Adipose tissue (tissue), 3 donors: ENCODE results near the gene WDR81. TPM values are rescaled to one million over a fixed set of nuclear protein-coding genes. Genes with fewer than 3 reads are reported as not detected.
"Not testable (repeated sequence)": the region's sequence is repeated elsewhere in the genome, so short reads cannot be mapped to it uniquely, and the experiment has no call there.

Experiments used
- H3K27ac ChIP-seq: one replicate; pipeline ENCODE4 v1.5.1; 2013; ENCODE audit warnings: low read depth, low read length
- WGBS, 3 donors: extraction: QIAGEN DNeasy Blood & Tissue Kit; methylation state at CpG; one replicate each; pipeline ENCODE4 v1.1.7; 2013; 5-methylcytosine and 5-hydroxymethylcytosine counted together
- polyA plus RNA-seq, 3 donors: library from polyadenylated mRNA; stranded (reverse); fragments of 200-250 nt; gene quantifications; one replicate each; pipeline ENCODE4 v1.2.3, GENCODE V29; 2013
- donor health status: healthy with polysubstance abuse.
- donor health status: Bipolar disorder and iron deficiency.
- donor health status: healthy.

WDR81 gene
- polyA plus RNA-seq, 3 donors = 11.8 to 24.5 (median 24.0) TPM

DNA sequence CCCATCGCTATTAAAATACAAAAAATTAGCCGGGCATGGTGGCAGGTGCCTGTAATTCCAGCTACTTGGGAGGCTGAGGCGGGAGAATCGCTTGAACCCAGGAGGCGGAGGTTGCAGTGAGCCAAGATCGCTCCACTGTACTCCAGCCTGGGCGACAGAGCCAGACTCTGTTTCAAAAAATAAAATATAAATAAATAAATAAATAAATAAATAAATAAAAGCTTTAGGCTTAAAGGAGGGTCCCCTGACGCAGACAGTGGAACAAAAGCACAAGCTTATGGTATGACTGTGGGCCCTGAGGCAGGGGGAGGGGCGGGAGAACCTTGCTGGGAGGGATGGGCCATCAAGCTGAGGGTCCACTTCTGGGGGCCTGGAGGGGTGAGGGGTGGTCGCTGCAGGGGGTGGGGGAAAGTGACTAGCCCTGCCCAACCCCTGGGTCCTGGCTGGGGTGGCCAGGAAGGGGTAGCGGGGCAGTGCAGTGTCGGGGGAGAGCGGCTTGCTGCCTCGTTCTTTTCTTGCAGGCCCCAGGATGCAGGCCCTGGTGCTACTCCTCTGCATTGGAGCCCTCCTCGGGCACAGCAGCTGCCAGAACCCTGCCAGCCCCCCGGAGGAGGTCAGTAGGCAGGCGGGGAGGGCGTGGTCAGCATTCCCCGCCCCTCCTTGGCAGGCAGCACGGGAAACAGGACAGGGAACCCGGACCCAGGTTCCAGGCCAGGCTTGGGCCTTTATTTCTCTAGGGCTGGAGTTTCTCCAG is 42.1 kb downstream of the WDR81 start:
- 67 to 73% (median 70%) methylated on average over 21 of the region's 21 CpGs for WGBS, 3 donors
- no peak overlapping the region for H3K27ac ChIP-seq

- 85 to 92% (median 88%) methylated on average over 12 of the region's 12 CpGs for WGBS, 3 donors
- no peak overlapping the region for H3K27ac ChIP-seq
These were observed 42.9 kb downstream of the WDR81 start for GRCh38 chr17:1767358-1767757.

- 38 to 61% (median 57%) methylated on average over 21 of the region's 21 CpGs for WGBS, 3 donors
- H3K27ac ChIP-seq = no peak overlapping the region
These were observed 45.4 kb downstream of the WDR81 start for GRCh38 chr17:1769822-1770477.

DNA sequence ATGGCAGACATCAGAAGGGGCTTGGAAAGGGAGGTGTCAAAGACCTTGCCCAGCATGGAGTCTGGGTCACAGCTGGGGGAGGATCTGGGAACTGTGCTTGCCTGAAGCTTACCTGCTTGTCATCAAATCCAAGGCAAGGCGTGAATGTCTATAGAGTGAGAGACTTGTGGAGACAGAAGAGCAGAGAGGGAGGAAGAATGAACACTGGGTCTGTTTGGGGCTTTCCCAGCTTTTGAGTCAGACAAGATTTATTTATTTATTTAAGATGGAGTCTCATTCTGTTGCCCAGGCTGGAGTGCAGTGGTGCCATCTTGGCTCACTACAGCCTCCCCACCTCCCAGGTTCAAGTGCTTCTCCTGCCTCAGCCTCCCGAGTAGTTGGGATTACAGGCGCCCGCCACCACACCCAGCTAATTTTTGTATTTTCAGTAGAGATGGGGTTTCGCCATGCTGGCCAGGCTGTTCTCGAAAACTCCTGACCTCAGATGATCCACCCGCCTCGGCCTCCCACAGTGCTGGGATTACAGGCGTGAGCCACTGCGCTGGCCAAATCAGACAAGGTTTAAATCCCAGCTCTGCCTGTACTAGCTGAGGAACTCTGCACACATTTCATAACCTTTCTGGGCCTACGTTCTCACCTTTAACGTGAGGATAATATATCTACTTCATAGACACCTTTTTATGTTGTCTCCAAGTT is 48.6 kb downstream of the WDR81 start:
- WGBS, 3 donors = 64 to 70% (median 67%) methylated on average over 12 of the region's 12 CpGs
- not testable (repeated sequence) for H3K27ac ChIP-seq

DNA sequence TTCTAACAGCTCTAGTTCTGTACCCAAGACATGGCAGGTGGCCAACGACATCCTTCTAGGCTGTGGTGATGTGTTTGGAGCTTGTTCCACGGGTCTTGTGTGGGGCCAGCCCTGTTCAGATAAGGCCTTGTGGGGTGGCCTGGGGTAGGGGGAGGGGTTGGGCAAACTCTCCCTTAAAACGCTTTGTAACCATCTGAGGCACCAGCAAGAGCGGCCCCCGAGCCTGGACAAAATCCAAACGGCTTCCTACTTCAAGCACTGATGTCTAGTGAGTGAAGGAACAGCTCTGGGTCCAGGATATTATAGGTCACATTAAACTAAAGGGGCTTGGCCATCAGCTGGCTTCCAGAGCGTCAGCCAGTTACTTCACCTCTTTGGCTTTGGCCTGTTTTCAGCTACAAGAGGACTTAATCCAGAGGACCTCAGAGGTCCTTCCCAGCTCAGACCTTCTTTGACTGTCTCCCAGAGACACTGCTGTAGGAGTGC is 49.2 kb downstream of the WDR81 start:
- H3K27ac ChIP-seq = no peak overlapping the region
- WGBS, 3 donors = 32 to 49% (median 32%) methylated on average over 7 of the region's 7 CpGs

DNA sequence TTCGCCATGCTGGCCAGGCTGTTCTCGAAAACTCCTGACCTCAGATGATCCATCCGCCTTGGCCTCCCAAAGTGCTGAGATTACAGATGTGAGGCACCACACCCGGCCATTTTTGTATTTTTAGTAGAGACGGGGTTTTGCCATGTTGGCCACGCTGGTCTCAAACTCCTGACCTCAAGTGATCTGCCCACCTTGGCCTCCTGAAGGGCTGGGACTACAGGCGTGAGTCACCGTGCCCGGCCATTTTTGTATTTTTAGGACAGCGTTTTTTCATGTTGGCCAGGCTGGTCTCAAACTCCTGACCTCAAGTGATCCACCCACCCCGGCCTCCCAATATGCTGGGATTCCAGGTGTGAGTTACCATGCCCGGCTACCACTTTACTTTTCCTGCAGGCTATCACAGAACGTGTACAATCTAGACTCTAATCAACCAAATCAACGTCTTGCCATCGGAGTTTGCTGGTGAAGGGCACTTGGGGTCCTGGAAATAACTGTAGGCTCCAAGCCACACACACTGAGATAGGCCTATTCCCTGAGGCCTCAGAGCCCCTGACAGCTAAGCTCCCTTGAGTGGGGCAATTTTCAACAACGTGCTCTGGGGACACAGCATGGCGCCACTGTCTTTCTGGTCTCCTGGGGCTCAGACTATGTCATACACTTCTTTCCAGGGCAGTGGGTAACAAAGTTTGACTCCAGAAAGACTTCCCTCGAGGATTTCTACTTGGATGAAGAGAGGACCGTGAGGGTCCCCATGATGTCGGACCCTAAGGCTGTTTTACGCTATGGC is 50.1 kb downstream of the WDR81 start:
- 82 to 89% (median 89%) methylated on average over 21 of the region's 21 CpGs for WGBS, 3 donors
- no peak overlapping the region for H3K27ac ChIP-seq

GRCh38 chr17:1776328-1776727 is 51.8 kb downstream of the WDR81 start:
- 84 to 88% (median 87%) methylated on average over 10 of the region's 10 CpGs for WGBS, 3 donors
- H3K27ac ChIP-seq = peak overlapping the region; percentile 6

DNA sequence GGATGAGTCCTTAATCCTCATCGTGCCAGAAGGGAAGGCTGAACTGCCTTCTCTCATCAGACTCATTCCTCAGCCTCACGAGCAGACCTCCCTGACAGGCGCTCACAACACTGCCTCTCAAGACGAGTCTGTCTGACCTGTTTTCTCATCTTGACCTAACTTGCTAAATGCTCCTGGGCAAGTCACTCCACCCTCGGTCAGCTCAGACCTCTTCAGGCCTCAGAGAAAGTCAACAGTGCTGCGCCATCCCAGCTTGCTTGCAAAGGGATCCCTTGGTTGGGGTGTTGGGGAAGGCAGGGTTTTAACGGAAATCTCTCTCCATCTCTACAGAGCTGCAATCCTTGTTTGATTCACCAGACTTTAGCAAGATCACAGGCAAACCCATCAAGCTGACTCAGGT is 52.4 kb downstream of the WDR81 start:
- H3K27ac ChIP-seq = no peak overlapping the region
- 90 to 94% (median 94%) methylated on average over 7 of the region's 7 CpGs for WGBS, 3 donors

- WGBS, 3 donors = 31 to 62% (median 43%) methylated on average over 8 of the region's 8 CpGs
- H3K27ac ChIP-seq = no peak overlapping the region
These were observed 55.1 kb downstream of the WDR81 start for GRCh38 chr17:1779571-1780131.

GRCh38 chr17:1782171-1782567 is 57.7 kb downstream of the WDR81 start:
- 49 to 70% (median 68%) methylated on average over 6 of the region's 6 CpGs for WGBS, 3 donors
- peak overlapping the region; percentile 32 for H3K27ac ChIP-seq

- 53 to 88% (median 58%) methylated on average over 19 of the region's 19 CpGs for WGBS, 3 donors
- peak overlapping the region; percentile 99 for H3K27ac ChIP-seq
These were observed 58.8 kb downstream of the WDR81 start for GRCh38 chr17:1783271-1783670.

DNA sequence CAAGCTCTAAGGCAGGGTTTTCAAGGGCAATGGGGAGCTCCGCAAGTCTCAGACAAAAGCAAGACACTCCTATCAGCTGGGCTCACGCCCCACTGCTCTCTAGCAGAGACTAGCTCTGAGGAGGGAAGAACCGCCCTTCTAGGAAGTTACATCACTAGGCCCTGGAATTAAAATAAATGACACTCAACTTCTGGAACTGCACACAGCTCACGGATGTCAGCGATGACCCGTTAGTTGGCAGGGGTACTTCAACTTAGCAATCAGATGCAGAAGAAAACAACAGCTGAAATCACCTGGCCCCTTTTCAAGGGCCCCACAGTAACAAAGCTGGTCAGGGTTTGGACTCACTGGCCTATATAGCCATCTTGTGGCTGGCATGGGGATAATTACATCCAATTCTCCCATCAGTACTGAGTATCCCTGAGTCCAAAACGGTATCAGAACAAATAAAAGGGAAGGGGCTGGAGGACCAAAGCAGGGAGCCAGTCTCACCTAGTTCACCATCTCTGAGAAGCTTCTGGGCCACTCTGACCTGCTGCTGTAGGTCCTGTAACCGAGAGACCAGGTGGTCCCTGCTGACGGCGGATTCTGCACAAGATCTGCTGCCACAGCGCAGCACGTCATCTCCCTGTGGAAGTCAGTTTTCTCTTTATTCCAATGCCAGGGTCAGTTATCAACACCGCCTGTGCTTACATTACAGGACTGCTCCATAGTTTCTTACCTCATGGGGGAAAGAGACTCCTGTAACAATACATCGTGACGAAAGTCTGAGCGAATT is 59.5 kb downstream of the WDR81 start:
- 43 to 61% (median 46%) methylated on average over 16 of the region's 16 CpGs for WGBS, 3 donors
- H3K27ac ChIP-seq = peak overlapping the region; percentile 99

- WGBS, 3 donors = 43 to 73% (median 50%) methylated on average over 4 of the region's 4 CpGs
- no peak overlapping the region for H3K27ac ChIP-seq
These were observed 61.4 kb downstream of the WDR81 start for GRCh38 chr17:1785930-1786329.

DNA sequence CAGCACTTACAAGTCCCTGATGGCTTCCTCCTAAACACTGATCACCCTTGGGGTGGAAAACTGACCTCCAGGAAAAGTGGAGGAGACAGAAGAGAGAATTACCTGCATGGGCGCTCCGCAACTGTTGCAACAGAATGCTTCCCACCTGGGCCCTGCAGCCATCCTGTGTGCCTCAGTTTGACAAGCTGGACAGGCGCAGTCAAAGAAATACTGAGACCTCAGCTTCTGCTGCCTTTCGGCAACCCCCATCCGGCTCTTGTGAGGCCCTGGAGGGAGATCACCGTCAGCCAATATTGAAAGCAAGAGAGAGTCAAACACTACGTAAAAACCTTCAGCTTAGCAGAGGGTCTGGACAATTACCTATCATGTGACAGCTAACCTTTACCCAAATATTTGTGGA is 62.2 kb downstream of the WDR81 start:
- WGBS, 3 donors = 66 to 81% (median 76%) methylated on average over 7 of the region's 7 CpGs
- no peak overlapping the region for H3K27ac ChIP-seq

DNA sequence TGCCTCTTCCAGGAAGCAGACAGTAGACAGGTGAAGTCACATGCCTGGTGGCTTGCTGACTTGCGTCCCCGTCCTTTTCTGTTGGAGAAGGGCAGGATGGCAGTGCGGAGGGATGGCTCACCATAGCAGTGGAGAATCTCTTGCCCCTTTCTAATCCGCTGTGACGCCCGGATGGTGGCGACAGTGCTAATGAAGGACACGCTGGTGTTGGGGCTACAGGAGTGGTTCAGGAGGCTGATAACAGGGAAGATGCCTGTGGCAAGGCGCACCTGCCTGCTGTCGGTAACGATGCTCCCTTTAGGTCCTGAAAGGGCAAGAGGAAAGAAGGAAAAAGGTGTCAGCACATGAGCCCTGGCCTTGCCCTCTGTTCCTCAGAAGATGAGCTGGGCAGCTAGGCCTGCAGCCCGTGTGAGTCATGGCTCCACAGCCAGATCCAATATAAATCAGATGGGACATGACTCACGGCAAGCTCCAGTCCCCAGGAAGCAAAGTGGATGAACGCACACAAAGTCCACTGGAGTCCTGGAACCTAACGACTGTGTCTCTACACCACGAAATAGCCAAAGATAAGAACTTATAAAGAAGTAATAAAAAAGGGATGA is 62.9 kb downstream of the WDR81 start:
- WGBS, 3 donors = 65 to 82% (median 73%) methylated on average over 16 of the region's 16 CpGs
- peak overlapping the region; percentile 81 for H3K27ac ChIP-seq
